ENCODE data around the gene LMF1.

Gene LMF1

GRCh38 chr16:870856-871561 is 99.8 kb downstream of the LMF1 start:
- in situ Hi-C loops (cut with HindIII; ENCODE audit: low sequenced_read_pairs): no loop called here
- no peak for DNase-seq (ENCODE audit: low read depth, low spot score)
- no peak overlapping the region for H3K4me3 ChIP-seq (ENCODE audit: low read depth, low read length)
- TF ChIP-seq, protein P1, sequence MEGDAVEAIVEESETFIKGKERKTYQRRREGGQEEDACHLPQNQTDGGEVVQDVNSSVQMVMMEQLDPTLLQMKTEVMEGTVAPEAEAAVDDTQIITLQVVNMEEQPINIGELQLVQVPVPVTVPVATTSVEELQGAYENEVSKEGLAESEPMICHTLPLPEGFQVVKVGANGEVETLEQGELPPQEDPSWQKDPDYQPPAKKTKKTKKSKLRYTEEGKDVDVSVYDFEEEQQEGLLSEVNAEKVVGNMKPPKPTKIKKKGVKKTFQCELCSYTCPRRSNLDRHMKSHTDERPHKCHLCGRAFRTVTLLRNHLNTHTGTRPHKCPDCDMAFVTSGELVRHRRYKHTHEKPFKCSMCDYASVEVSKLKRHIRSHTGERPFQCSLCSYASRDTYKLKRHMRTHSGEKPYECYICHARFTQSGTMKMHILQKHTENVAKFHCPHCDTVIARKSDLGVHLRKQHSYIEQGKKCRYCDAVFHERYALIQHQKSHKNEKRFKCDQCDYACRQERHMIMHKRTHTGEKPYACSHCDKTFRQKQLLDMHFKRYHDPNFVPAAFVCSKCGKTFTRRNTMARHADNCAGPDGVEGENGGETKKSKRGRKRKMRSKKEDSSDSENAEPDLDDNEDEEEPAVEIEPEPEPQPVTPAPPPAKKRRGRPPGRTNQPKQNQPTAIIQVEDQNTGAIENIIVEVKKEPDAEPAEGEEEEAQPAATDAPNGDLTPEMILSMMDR (IDR thresholded peaks at IDR 0.05; ENCODE audit: low read depth, low read length): no peak

- H3K4me3 ChIP-seq (ENCODE audit: low read depth, low read length): no peak overlapping the region
- TF ChIP-seq, protein P1 (IDR thresholded peaks at IDR 0.05; ENCODE audit: low read depth, low read length): no peak
- no peak for DNase-seq (ENCODE audit: low read depth, low spot score)
- in situ Hi-C loops (cut with HindIII; ENCODE audit: low sequenced_read_pairs): no loop called here
Observed at GRCh38 chr16:869823-870641, 100.8 kb downstream of the LMF1 start.

GRCh38 chr16:868846-869822 is 101.7 kb downstream of the LMF1 start:
- H3K4me3 ChIP-seq (ENCODE audit: low read depth, low read length): no peak overlapping the region
- in situ Hi-C loops (cut with HindIII; ENCODE audit: low sequenced_read_pairs): no loop called here
- no peak for DNase-seq (ENCODE audit: low read depth, low spot score)
- TF ChIP-seq, protein P1 (IDR thresholded peaks at IDR 0.05; ENCODE audit: low read depth, low read length): no peak

- DNase-seq (ENCODE audit: low read depth, low spot score): no peak
- TF ChIP-seq, protein P1 (IDR thresholded peaks at IDR 0.05; ENCODE audit: low read depth, low read length): no peak
- in situ Hi-C loops (cut with HindIII; ENCODE audit: low sequenced_read_pairs): no loop called here
- H3K4me3 ChIP-seq (ENCODE audit: low read depth, low read length): no peak overlapping the region
Observed at GRCh38 chr16:868386-868755, 102.4 kb downstream of the LMF1 start.

- no peak overlapping the region for H3K4me3 ChIP-seq (ENCODE audit: low read depth, low read length)
- TF ChIP-seq, protein P1 (IDR thresholded peaks at IDR 0.05; ENCODE audit: low read depth, low read length): no peak
- DNase-seq (ENCODE audit: low read depth, low spot score): no peak
- in situ Hi-C loops (cut with HindIII; ENCODE audit: low sequenced_read_pairs): no loop called here
Observed at GRCh38 chr16:867421-868385, 103.1 kb downstream of the LMF1 start.

Data from astrocyte of the spinal cord (primary cell).